ENCODE results near the gene FBXO15. TPM values are rescaled to one million over a fixed set of nuclear protein-coding genes. Genes with fewer than 3 reads are reported as not detected.
A peak's percentile ranks its signal among the peaks of the same experiment; 100 is the strongest.

The FBXO15 gene
- total and polyA plus RNA-seq, 4 donors, result 2.6 to 9.7 (median 5.1) TPM

DNA sequence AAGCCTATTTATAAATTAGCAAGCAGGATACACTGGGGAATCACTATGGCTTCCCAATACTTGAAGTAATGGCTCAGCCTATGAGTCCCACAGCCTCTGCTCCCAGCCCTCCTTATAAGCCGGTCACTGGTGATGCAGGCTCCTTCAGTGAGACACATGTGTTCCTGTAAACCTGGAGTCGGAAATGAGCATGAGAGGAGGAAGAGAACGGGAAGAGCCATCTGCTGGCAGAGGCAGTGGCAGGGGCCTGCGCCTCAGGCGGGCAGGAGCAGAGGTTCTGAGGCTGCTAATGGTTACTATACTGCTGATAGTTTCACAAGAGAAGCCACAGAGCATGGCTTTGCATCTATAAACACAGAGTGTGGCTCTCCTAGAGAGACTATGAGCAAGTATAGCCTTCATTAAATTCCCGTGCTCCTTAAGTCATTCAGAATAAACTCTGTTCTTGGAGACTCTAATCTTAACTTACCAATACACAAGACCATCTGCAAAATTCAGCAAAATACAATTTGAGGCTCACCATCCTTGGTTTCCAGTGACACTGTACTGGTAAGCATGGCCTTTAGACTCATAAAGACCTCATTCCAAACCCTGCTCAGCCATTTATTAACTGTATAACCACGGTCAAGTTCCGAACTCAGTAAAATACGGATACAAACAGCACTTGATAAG lies 63.3 kb downstream of the FBXO15 start:
- DNase-seq, result no peak
- TF ChIP-seq, protein P1, sequence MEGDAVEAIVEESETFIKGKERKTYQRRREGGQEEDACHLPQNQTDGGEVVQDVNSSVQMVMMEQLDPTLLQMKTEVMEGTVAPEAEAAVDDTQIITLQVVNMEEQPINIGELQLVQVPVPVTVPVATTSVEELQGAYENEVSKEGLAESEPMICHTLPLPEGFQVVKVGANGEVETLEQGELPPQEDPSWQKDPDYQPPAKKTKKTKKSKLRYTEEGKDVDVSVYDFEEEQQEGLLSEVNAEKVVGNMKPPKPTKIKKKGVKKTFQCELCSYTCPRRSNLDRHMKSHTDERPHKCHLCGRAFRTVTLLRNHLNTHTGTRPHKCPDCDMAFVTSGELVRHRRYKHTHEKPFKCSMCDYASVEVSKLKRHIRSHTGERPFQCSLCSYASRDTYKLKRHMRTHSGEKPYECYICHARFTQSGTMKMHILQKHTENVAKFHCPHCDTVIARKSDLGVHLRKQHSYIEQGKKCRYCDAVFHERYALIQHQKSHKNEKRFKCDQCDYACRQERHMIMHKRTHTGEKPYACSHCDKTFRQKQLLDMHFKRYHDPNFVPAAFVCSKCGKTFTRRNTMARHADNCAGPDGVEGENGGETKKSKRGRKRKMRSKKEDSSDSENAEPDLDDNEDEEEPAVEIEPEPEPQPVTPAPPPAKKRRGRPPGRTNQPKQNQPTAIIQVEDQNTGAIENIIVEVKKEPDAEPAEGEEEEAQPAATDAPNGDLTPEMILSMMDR (IDR thresholded peaks at IDR 0.05; ENCODE audit: control extremely low read depth, extremely low read depth), result no peak

DNA sequence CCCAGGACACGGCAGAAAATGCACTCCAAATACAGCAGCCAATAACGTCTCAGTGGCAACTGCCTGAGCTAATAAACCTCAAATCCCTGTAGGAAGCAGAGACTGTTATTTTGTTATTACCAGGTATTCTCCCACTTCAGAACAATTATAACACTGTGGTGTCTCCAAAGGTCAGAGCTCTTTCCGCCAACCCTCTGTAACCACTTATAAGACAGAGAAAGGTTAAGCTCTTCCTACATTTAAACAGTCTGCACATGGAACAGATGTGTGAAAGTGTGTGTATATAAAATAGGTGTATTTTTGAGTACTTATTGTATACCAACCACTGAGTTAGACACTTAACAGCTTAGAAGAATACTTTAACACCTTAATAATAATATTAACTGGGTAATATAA lies 64.1 kb downstream of the FBXO15 start:
- Histone ChIP-seq H3K4me3 (no peak overlapping the region), H3K9ac (ENCODE audit: insufficient read depth in 1 of 2, low read length in 2 of 2) (no peak overlapping the region), H3K27me3 (ENCODE audit: control insufficient read depth in 3 of 3, insufficient read depth in 3 of 3, low read length in 2 of 3) (peaks cover 0 to 2% (median 0%) of the 10 kb centered on the region in 3 donors), H3K27ac (ENCODE audit: low read depth in 1 of 2, low read length in 1 of 2) (no peak overlapping the region), H3K9me3 (ENCODE audit: control insufficient read depth in 4 of 4, insufficient read depth in 3 of 4, low read length in 3 of 4) (no peaks in the 10 kb centered on the region), H3K4me1 (ENCODE audit: control insufficient read depth in 5 of 5, insufficient read depth in 5 of 5, low read length in 5 of 5) (peaks cover 0 to 10% (median 0%) of the 10 kb centered on the region in 5 donors), H3K36me3 (ENCODE audit: control insufficient read depth in 4 of 4, insufficient read depth in 4 of 4, low read length in 4 of 4) (no peaks in the 10 kb centered on the region)
- TF ChIP-seq, protein P1 (IDR thresholded peaks at IDR 0.05; ENCODE audit: control extremely low read depth, extremely low read depth), result no peak
- WGBS, 2 donors, result 62 to 78% methylated on average over 3 of the region's 3 CpGs
- DNase-seq (no peak), ATAC-seq (ENCODE audit: insufficient read depth, low FRiP score) (no peak)

More for the DNA sequence above, 63.3 kb downstream of the FBXO15 start:
- no peaks in the 10 kb centered on the region for H3K9me3 ChIP-seq (ENCODE audit: control insufficient read depth in 4 of 4, insufficient read depth in 3 of 4, low read length in 3 of 4)
- H3K27ac ChIP-seq (ENCODE audit: low read depth in 1 of 2, low read length in 1 of 2), result no peak overlapping the region
- no peak for ATAC-seq (ENCODE audit: insufficient read depth, low FRiP score)
- 89 to 92% methylated on average over 9 of the region's 9 CpGs for WGBS, 2 donors
- peaks cover 0 to 10% (median 0%) of the 10 kb centered on the region in 5 donors for H3K4me1 ChIP-seq (ENCODE audit: control insufficient read depth in 5 of 5, insufficient read depth in 5 of 5, low read length in 5 of 5)
- no peaks in the 10 kb centered on the region for H3K36me3 ChIP-seq (ENCODE audit: control insufficient read depth in 4 of 4, insufficient read depth in 4 of 4, low read length in 4 of 4)
- H3K9ac ChIP-seq (ENCODE audit: insufficient read depth in 1 of 2, low read length in 2 of 2), result no peak overlapping the region
- H3K27me3 ChIP-seq (ENCODE audit: control insufficient read depth in 3 of 3, insufficient read depth in 3 of 3, low read length in 2 of 3), result peaks cover 0 to 2% (median 0%) of the 10 kb centered on the region in 3 donors
- H3K4me3 ChIP-seq, result no peak overlapping the region

DNA sequence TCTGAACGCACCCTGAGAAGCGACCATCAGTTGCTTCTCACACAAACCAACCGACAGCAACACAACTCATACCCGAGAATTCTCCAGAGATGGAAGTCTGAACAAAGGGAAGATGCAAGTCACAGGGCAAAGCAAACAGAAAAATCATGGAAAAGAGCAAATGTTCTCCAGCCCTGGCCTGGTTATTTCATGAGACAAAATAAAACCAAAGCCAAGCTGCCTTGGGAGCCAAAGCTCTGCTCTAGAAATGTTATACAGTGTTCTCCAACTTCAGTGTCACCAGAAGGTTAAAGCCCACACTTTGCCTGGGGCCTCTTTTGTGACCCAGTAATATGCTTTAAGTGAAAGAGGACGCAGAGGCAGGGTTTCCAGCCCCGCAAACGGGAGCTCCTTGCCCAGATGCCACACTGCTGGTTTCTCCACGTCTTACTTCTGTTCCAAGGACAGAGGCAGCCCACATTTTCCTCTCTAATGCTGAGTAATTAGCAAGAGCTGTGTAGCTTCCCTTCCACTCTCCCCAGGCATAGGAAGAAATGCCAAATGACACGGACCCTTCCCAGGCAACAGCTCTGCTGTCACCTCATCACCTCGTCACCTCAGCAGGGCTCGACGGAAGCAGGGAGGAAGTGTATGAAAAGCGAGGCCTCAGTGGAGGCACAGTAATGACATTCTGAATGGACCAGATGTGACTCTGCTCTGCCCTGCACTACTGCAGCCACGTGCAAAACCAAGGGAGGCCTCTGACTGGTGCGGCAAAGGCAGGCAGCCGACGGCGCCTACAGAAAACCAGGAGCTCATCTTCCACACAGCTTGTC lies 64.7 kb downstream of the FBXO15 start:
- no peak overlapping the region for H3K9ac ChIP-seq (ENCODE audit: insufficient read depth in 1 of 2, low read length in 2 of 2)
- H3K27ac ChIP-seq (ENCODE audit: low read depth in 1 of 2, low read length in 1 of 2), result no peak overlapping the region
- peaks cover 0 to 2% (median 0%) of the 10 kb centered on the region in 3 donors for H3K27me3 ChIP-seq (ENCODE audit: control insufficient read depth in 3 of 3, insufficient read depth in 3 of 3, low read length in 2 of 3)
- 52 to 63% methylated on average over 18 of the region's 18 CpGs for WGBS, 2 donors
- DNase-seq (peak in 2 of 3 donors; percentile 10 to 28), ATAC-seq (ENCODE audit: insufficient read depth, low FRiP score) (no peak)
- H3K4me3 ChIP-seq, result no peak overlapping the region
- H3K9me3 ChIP-seq (ENCODE audit: control insufficient read depth in 4 of 4, insufficient read depth in 3 of 4, low read length in 3 of 4), result no peaks in the 10 kb centered on the region
- TF ChIP-seq, protein P1 (IDR thresholded peaks at IDR 0.05; ENCODE audit: control extremely low read depth, extremely low read depth), result no peak
- peaks cover 0 to 10% (median 0%) of the 10 kb centered on the region in 5 donors for H3K4me1 ChIP-seq (ENCODE audit: control insufficient read depth in 5 of 5, insufficient read depth in 5 of 5, low read length in 5 of 5)
- no peaks in the 10 kb centered on the region for H3K36me3 ChIP-seq (ENCODE audit: control insufficient read depth in 4 of 4, insufficient read depth in 4 of 4, low read length in 4 of 4)
